Kidney epithelial cell (primary cell): ENCODE data around the gene TRIM63. TPM values are rescaled to one million over a fixed set of nuclear protein-coding genes. Genes with fewer than 3 reads are reported as not detected.
A peak's percentile ranks its signal among the peaks of the same experiment; 100 is the strongest.

Experiments
- DNase-seq: peaks from one replicate; pipeline ENCODE4 v3.0.0-alpha.2; 2010; ENCODE audit warnings: low read depth
- H3K27me3 ChIP-seq: 2 replicates; pipeline ENCODE4 v1.6.0; 2011; ENCODE audit warnings: low read length; ENCODE audit not compliant: control insufficient read depth, insufficient read depth
- H3K36me3 ChIP-seq: 2 replicates; pipeline ENCODE4 v1.5.1; 2011; ENCODE audit warnings: low read length; ENCODE audit not compliant: control insufficient read depth, insufficient read depth
- H3K4me3 ChIP-seq: 2 replicates; pipeline ENCODE4 v1.5.1; 2011; ENCODE audit warnings: low read depth, mild to moderate bottlenecking, control low read depth, low read length
- CTCF ChIP-seq: IDR thresholded peaks from 2 replicates; pipeline ENCODE4 v1.5.1; 2011; ENCODE audit warnings: mild to moderate bottlenecking, moderate library complexity, low read length, control low read depth, inconsistent platforms; ENCODE audit not compliant: insufficient read depth, poor library complexity, severe bottlenecking
- total RNA-seq: library from RNA; depleted of rRNA; stranded (reverse); fragments of >200 nt; gene quantifications from 2 replicates; pipeline ENCODE4 v1.2.3, GENCODE V29; 2015

Gene TRIM63
- total RNA-seq, 1 donor from 2014 or later = not detected

DNA sequence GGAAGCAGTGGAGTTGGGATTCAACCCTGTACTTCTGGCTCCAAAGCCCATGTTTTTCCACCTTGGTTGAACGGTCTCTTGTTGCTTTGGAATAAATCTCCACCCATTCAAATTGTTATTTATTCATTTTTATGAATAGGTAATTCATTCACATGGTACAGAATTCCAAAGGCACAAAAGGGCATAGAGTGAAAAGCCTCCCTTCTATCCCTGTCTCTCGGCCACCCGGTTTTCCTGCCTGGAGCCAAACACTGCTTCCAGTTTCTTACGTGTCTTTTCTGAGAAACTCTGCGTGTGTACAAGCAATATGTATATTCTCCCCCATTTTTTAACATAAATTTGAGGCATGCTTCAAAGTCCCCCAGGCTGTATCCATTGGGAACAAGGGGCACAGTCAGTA lies 41.9 kb downstream of the TRIM63 start:
- DNase-seq = no peak
- Histone ChIP-seq H3K27me3 (peaks cover 3% of the 10 kb centered on the region), H3K36me3 (no peaks in the 10 kb centered on the region), H3K4me3 (no peak overlapping the region)
- no peak for TF ChIP-seq CTCF

DNA sequence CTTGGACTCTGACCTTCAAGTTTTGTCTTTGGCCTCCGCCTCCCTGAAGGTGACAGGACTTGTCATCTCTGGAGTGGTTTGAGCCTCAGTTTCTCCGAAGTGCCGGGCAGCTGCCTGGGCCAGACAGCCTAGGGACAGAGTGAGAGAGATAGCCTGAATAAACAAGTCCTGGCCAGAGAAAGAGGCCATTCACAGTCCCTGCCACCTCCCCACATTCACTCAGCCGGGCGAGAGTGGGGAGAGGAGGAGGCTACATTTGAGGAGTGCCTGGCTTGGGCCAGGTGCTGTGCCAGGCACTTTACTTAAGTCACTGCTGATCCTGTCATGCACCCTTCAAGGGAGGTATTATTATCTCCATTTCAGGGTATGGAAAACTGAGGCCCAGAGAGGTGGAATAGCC lies 42.4 kb downstream of the TRIM63 start:
- no peak for TF ChIP-seq CTCF
- Histone ChIP-seq H3K4me3 (no peak overlapping the region), H3K36me3 (no peaks in the 10 kb centered on the region), H3K27me3 (peaks cover 3% of the 10 kb centered on the region)
- no peak for DNase-seq

DNA sequence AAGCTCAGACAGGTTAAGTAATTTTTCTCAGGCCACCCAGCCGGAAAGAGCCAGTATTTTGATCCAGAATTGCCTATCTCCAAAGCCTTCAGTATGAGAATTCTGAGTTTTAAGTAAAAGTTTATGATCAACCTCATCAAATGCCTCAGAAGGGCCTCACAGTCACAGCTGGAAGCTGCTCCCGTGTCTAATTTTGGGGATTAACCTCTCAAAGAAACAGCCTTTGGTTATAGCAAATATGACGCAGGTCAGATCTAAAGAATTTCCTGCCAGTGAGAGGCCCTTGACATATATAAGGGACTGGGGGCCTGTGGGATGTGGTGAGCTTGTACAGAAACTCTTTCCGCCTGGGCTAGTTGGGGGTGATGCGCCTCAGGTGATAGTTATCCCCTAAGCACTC lies 43.6 kb downstream of the TRIM63 start:
- H3K36me3 ChIP-seq = no peaks in the 10 kb centered on the region
- no peak for DNase-seq
- H3K4me3 ChIP-seq = no peak overlapping the region
- TF ChIP-seq CTCF = no peak
- H3K27me3 ChIP-seq = peaks cover 3% of the 10 kb centered on the region

- no peak for TF ChIP-seq CTCF
- H3K36me3 ChIP-seq = no peaks in the 10 kb centered on the region
- no peak for DNase-seq
- no peak overlapping the region for H3K4me3 ChIP-seq
- H3K27me3 ChIP-seq = peaks cover 3% of the 10 kb centered on the region
These were observed 44.4 kb downstream of the TRIM63 start for GRCh38 chr1:26023009-26023408.

- Histone ChIP-seq H3K4me3 (no peak overlapping the region), H3K27me3 (peaks cover 3% of the 10 kb centered on the region), H3K36me3 (no peaks in the 10 kb centered on the region)
- TF ChIP-seq CTCF = no peak
- DNase-seq = no peak
These were observed 45.0 kb downstream of the TRIM63 start for GRCh38 chr1:26022404-26022779.

DNA sequence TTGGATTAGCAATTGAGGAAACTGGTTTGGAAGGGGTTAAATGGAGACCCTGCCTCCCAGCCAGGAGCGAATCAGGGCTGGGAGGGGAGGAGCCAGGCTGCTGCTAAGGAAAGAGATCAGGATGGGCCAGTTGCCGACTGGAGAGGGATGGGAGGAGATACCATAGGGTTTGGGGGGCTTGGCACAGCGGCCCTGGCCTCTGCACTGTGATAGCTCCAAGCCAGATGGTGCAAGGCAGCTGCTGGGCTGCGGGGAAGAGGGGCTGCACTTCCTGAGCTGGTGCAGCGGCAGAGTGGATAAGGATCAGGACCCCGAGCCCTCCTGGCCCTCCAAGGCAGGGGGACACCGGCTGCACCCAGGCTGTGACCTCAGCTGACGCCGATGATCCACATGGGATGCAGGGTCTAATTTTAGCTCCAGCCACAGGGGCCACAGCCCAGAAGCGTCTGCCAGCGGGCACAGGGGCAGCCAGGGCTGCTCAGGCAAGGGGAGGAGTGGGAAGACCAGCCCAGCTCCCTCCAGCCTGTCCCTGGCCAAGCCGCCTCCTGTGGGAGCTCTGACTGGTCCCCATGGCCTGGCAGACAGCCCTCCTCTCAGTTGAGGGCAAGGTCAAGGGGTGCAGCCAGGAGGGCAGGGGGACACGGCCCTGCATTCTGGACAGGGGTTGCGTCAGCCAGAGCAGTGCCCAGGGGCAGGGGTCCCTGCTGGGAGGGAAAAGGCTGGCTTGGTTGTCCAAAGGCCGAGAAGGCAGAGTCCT lies 45.6 kb downstream of the TRIM63 start, which contains the start of gene EXTL1:
EXTL1 (plus strand) TSS at position 129 of the 757 bp plus-strand sequence. CDS start 872 bp downstream, outside the sequence.
- DNase-seq = no peak

More for the DNA sequence above, 45.6 kb downstream of the TRIM63 start, which contains the start of gene EXTL1:
- Histone ChIP-seq H3K4me3 (peak within 1 kb of the TSS; percentile 31), H3K36me3 (no peaks in the 10 kb centered on the region), H3K27me3 (peaks cover 3% of the 10 kb centered on the region)
- TF ChIP-seq CTCF = no peak
